ENCODE results near the gene EXOSC3.
"Not testable (repeated sequence)": the region's sequence is repeated elsewhere in the genome, so short reads cannot be mapped to it uniquely, and the experiment has no call there.

EXOSC3 gene

GRCh38 chr9:37784616-37785483, at the start of gene EXOSC3:
Gene EXOSC3, minus strand, starts transcription at chr9:37785064. Its CDS starts 20 bp downstream, at chr9:37785044.
- DNase-seq = peak; percentile 84

- no peak for DNase-seq
Measured at GRCh38 chr9:37827483-37828165, 42.8 kb upstream of the EXOSC3 start.

GRCh38 chr9:37825174-37825573, 40.3 kb upstream of the EXOSC3 start:
- DNase-seq = not testable (repeated sequence)

- DNase-seq = no peak
Measured at GRCh38 chr9:37820142-37820541, 35.3 kb upstream of the EXOSC3 start.

GRCh38 chr9:37818849-37819248, 34.0 kb upstream of the EXOSC3 start:
- no peak for DNase-seq

- DNase-seq = no peak
Measured at GRCh38 chr9:37812773-37813379, 28.0 kb upstream of the EXOSC3 start.

GRCh38 chr9:37811906-37812476, 27.1 kb upstream of the EXOSC3 start:
- DNase-seq = no peak

GRCh38 chr9:37809676-37810075, 24.8 kb upstream of the EXOSC3 start:
- DNase-seq = not testable (repeated sequence)

GRCh38 chr9:37806271-37806670, 21.4 kb upstream of the EXOSC3 start:
- no peak for DNase-seq

GRCh38 chr9:37801959-37802711, 17.3 kb upstream of the EXOSC3 start:
- no peak for DNase-seq

GRCh38 chr9:37801287-37801850, 16.5 kb upstream of the EXOSC3 start:
- no peak for DNase-seq

GRCh38 chr9:37800631-37801286, 15.9 kb upstream of the EXOSC3 start, which contains the start of gene DCAF10:
Gene DCAF10, plus strand, starts transcription at chr9:37800797. Its CDS starts 70 bp downstream, at chr9:37800867.
- DNase-seq = peak; percentile 84

GRCh38 chr9:37798677-37799076, 13.8 kb upstream of the EXOSC3 start:
- no peak for DNase-seq

- DNase-seq = no peak
Measured at GRCh38 chr9:37796232-37796631, 11.4 kb upstream of the EXOSC3 start.

- no peak for DNase-seq
Measured at GRCh38 chr9:37792122-37792521, 7.3 kb upstream of the EXOSC3 start.

GRCh38 chr9:37790096-37790495, 5.2 kb upstream of the EXOSC3 start:
- no peak for DNase-seq

GRCh38 chr9:37788332-37788731, 3.5 kb upstream of the EXOSC3 start:
- no peak for DNase-seq

GRCh38 chr9:37787059-37787458, 2.2 kb upstream of the EXOSC3 start:
- DNase-seq = no peak

GRCh38 chr9:37784291-37784615, 611 bp downstream of the EXOSC3 start:
- no peak for DNase-seq

GRCh38 chr9:37778534-37778933, 6.3 kb downstream of the EXOSC3 start:
- DNase-seq = no peak

- no peak for DNase-seq
Measured at GRCh38 chr9:37776328-37776727, 8.5 kb downstream of the EXOSC3 start.

Data from CD4-positive, alpha-beta T cell treated with Interleukin-15 for 1 hour (primary cell).